NCI-H2227 (cell line): ENCODE results near the gene AP3B2.
"Not testable (repeated sequence)": the region's sequence is repeated elsewhere in the genome, so short reads cannot be mapped to it uniquely, and the experiment has no call there.

Source experiments
- DNase-seq: peaks from one replicate; lab custom pipeline; 2025; ENCODE audit not compliant: unreplicated experiment; lab: John Stamatoyannopoulos, UW

AP3B2 gene

GRCh38 chr15:82709421-82710207, at the start of gene AP3B2:
Gene AP3B2, minus strand, starts transcription at chr15:82709875. Its CDS starts 169 bp downstream, at chr15:82709706.
- DNase-seq = peak; percentile 93

GRCh38 chr15:82751308-82751707, 41.6 kb upstream of the AP3B2 start:
- DNase-seq = no peak

GRCh38 chr15:82750831-82751180, 41.1 kb upstream of the AP3B2 start:
- no peak for DNase-seq

- peak; percentile 95 for DNase-seq
Measured at GRCh38 chr15:82749951-82750830, 40.5 kb upstream of the AP3B2 start.

GRCh38 chr15:82748315-82748714, 38.6 kb upstream of the AP3B2 start:
- DNase-seq = no peak

GRCh38 chr15:82743810-82744209, 34.1 kb upstream of the AP3B2 start:
- no peak for DNase-seq

- DNase-seq = no peak
Measured at GRCh38 chr15:82742134-82742533, 32.5 kb upstream of the AP3B2 start.

- DNase-seq = no peak
Measured at GRCh38 chr15:82739086-82739485, 29.4 kb upstream of the AP3B2 start.

GRCh38 chr15:82737975-82738374, 28.3 kb upstream of the AP3B2 start:
- peak; percentile 2 for DNase-seq

GRCh38 chr15:82731527-82731926, 21.9 kb upstream of the AP3B2 start:
- no peak for DNase-seq

- peak; percentile 78 for DNase-seq
Measured at GRCh38 chr15:82730022-82730530, 20.4 kb upstream of the AP3B2 start.

GRCh38 chr15:82726816-82727215, 17.1 kb upstream of the AP3B2 start:
- no peak for DNase-seq

- DNase-seq = no peak
Measured at GRCh38 chr15:82715003-82715402, 5.3 kb upstream of the AP3B2 start.

- no peak for DNase-seq
Measured at GRCh38 chr15:82714016-82714415, 4.3 kb upstream of the AP3B2 start.

- no peak for DNase-seq
Measured at GRCh38 chr15:82712036-82712435, 2.4 kb upstream of the AP3B2 start.

GRCh38 chr15:82710926-82711490, 1.3 kb upstream of the AP3B2 start:
- no peak for DNase-seq

- no peak for DNase-seq
Measured at GRCh38 chr15:82710208-82710555, 507 bp upstream of the AP3B2 start.

- DNase-seq = peak; percentile 60
Measured at GRCh38 chr15:82709081-82709420, 624 bp downstream of the AP3B2 start.

GRCh38 chr15:82705856-82706255, 3.8 kb downstream of the AP3B2 start:
- DNase-seq = not testable (repeated sequence)

- DNase-seq = no peak
Measured at GRCh38 chr15:82699726-82700125, 9.9 kb downstream of the AP3B2 start.

- no peak for DNase-seq
Measured at GRCh38 chr15:82698711-82699345, 10.8 kb downstream of the AP3B2 start.
